Naive thymus-derived CD4-positive, alpha-beta T cell (primary cell): ENCODE data around the gene HS3ST3A1. TPM values are rescaled to one million over a fixed set of nuclear protein-coding genes. Genes with fewer than 3 reads are reported as not detected.

Experiments used
- ATAC-seq: fragments of 150-1000 bp; cut with Tn5 transposase; 2 replicates; pipeline ENCODE4 v1.10.0; 2021; ENCODE audit warnings: mild to moderate bottlenecking, moderate library complexity
- CTCF ChIA-PET: fragments of 350-600 bp; sonication (Branson Sonifier 250); formaldehyde crosslinking; loops from one replicate; lab custom pipeline; 2021; ENCODE audit warnings: antibody characterized with exemption; lab: Charles Lee
- POLR2A ChIA-PET: fragments of 350-600 bp; sonication (Branson Sonifier 250); formaldehyde crosslinking; loops from one replicate; lab custom pipeline; 2021; ENCODE audit warnings: antibody characterized with exemption, inconsistent platforms; lab: Charles Lee
- DNase-seq, 9 donors: peaks; one replicate each; pipeline versions ENCODE4 v3.0.0 to v3.0.0-alpha.2; 2020 to 2022; ENCODE audit warnings: mixed read lengths in 1 of 9
- H3K27ac ChIP-seq: one replicate; pipeline ENCODE4 v1.7.0; 2013; ENCODE audit warnings: mild to moderate bottlenecking, low read depth, low read length, moderate library complexity
- H3K27me3 ChIP-seq, 2 donors: one replicate each; pipeline ENCODE4 v1.7.0; 2013; ENCODE audit warnings: low read length in 2 of 2, mild to moderate bottlenecking in 2 of 2, moderate library complexity in 2 of 2; ENCODE audit not compliant: control insufficient read depth in 2 of 2, insufficient read depth in 2 of 2
- H3K36me3 ChIP-seq, 3 experiments: 1 replicate in 2 of 3; 2 replicates in 1 of 3; pipeline ENCODE4 v1.7.0; 2013; ENCODE audit warnings: low read length in 3 of 3, mild to moderate bottlenecking in 3 of 3, moderate library complexity in 1 of 3; ENCODE audit not compliant: insufficient read depth in 3 of 3, control insufficient read depth in 2 of 3
- H3K4me1 ChIP-seq, 2 donors: one replicate each; pipeline ENCODE4 v1.7.0; 2013; ENCODE audit warnings: low read length in 2 of 2, mild to moderate bottlenecking in 2 of 2, moderate library complexity in 1 of 2; ENCODE audit not compliant: control insufficient read depth in 2 of 2, insufficient read depth in 2 of 2
- H3K4me3 ChIP-seq: 2 replicates; pipeline ENCODE4 v1.7.0; 2013; ENCODE audit warnings: mild to moderate bottlenecking, low read length
- H3K9me3 ChIP-seq, 3 experiments: 1 replicate in 2 of 3; 2 replicates in 1 of 3; pipeline ENCODE4 v1.7.0; 2013; ENCODE audit warnings: low read length in 3 of 3; ENCODE audit not compliant: control insufficient read depth in 2 of 3
- H3K27ac Mint-ChIP-seq, 9 donors: one replicate each; pipeline ENCODE4 v1.8.0; 2020 to 2022; ENCODE audit warnings: mixed read lengths in 9 of 9, mild to moderate bottlenecking in 8 of 9, moderate library complexity in 5 of 9, inconsistent platforms in 2 of 9
- H3K27me3 Mint-ChIP-seq, 5 donors: one replicate each; pipeline ENCODE4 v1.8.0; 2021 to 2022; ENCODE audit warnings: mixed read lengths in 5 of 5, mild to moderate bottlenecking in 1 of 5
- H3K36me3 Mint-ChIP-seq, 5 donors: one replicate each; pipeline ENCODE4 v1.8.0; 2020 to 2022; ENCODE audit warnings: mixed read lengths in 5 of 5, mild to moderate bottlenecking in 3 of 5, inconsistent platforms in 1 of 5
- H3K4me1 Mint-ChIP-seq, 7 donors: one replicate each; pipeline ENCODE4 v1.8.0; 2020 to 2022; ENCODE audit warnings: mixed read lengths in 7 of 7, mild to moderate bottlenecking in 3 of 7, inconsistent platforms in 1 of 7
- H3K4me3 Mint-ChIP-seq, 10 donors: one replicate each; pipeline ENCODE4 v1.8.0; 2020 to 2022; ENCODE audit warnings: mild to moderate bottlenecking in 10 of 10, mixed read lengths in 10 of 10, moderate library complexity in 6 of 10, inconsistent platforms in 2 of 10
- H3K9me3 Mint-ChIP-seq, 11 donors: one replicate each; pipeline ENCODE4 v1.8.0; 2020 to 2022; ENCODE audit warnings: mixed read lengths in 11 of 11, mild to moderate bottlenecking in 4 of 11, inconsistent platforms in 1 of 11, moderate library complexity in 1 of 11
- intact Hi-C, 2 donors: fragments of 100-400 bp; cut with micrococcal nuclease; formaldehyde crosslinking; loops; one replicate each; pipeline ENCODE4 v1.15.1; 2023
- polyA plus RNA-seq, 2 donors: library from polyadenylated mRNA; unstranded; fragments of 300-500 nt; fragmentation: Illumina TruSeq; gene quantifications; one replicate each; pipeline ENCODE4 v1.2.3, GENCODE V29; 2021
- total RNA-seq, 6 experiments: library from RNA in 5 of 6; stranded (reverse) in 5 of 6; gene quantifications; 1 replicate in 5 of 6; 2 replicates in 1 of 6; pipeline ENCODE4 v1.2.3 and lab custom pipeline; 2021 to 2026

HS3ST3A1 gene
- total and polyA plus RNA-seq, 7 experiments from 2014 or later: 0.87 to 4.2 (median 3.6) TPM; not detected in 2

GRCh38 chr17:13642188-13642587, 40.5 kb upstream of the HS3ST3A1 start:
- no peaks in the 10 kb centered on the region for H3K9me3 Mint-ChIP-seq
- H3K4me3 ChIP-seq: no peak overlapping the region
- intact Hi-C loops: no loop called here
- H3K27ac ChIP-seq: no peak overlapping the region
- no peak for ATAC-seq
- CTCF ChIA-PET: no interaction called here
- POLR2A ChIA-PET: no interaction called here
- H3K9me3 ChIP-seq: no peaks in the 10 kb centered on the region
- DNase-seq: no peak
- H3K36me3 Mint-ChIP-seq: no peaks in the 10 kb centered on the region
- peaks cover 0 to 15% (median 6%) of the 10 kb centered on the region in 5 donors for H3K27me3 Mint-ChIP-seq
- H3K27ac Mint-ChIP-seq: peak overlapping the region in 1 of 9 donors; percentile 37
- H3K4me3 Mint-ChIP-seq: no peak overlapping the region
- no peaks in the 10 kb centered on the region for H3K4me1 ChIP-seq
- H3K4me1 Mint-ChIP-seq: no peaks in the 10 kb centered on the region
- H3K36me3 ChIP-seq: no peaks in the 10 kb centered on the region
- H3K27me3 ChIP-seq: no peaks in the 10 kb centered on the region

GRCh38 chr17:13640551-13640950, 38.8 kb upstream of the HS3ST3A1 start:
- Histone ChIP-seq H3K9me3 (no peaks in the 10 kb centered on the region), H3K4me1 (no peaks in the 10 kb centered on the region), H3K27me3 (no peaks in the 10 kb centered on the region), H3K27ac (no peak overlapping the region), H3K36me3 (no peaks in the 10 kb centered on the region), H3K4me3 (no peak overlapping the region)
- ChIA-PET POLR2A (no interaction called here), CTCF (no interaction called here)
- H3K27ac Mint-ChIP-seq: no peak overlapping the region
- no peaks in the 10 kb centered on the region for H3K36me3 Mint-ChIP-seq
- H3K27me3 Mint-ChIP-seq: peaks cover 0 to 15% (median 6%) of the 10 kb centered on the region in 5 donors
- intact Hi-C loops: no loop called here
- ATAC-seq (no peak), DNase-seq (no peak)
- no peak overlapping the region for H3K4me3 Mint-ChIP-seq
- H3K9me3 Mint-ChIP-seq: no peaks in the 10 kb centered on the region
- peaks cover 0 to under 1% (median 0%) of the 10 kb centered on the region in 7 donors for H3K4me1 Mint-ChIP-seq

GRCh38 chr17:13638855-13639458, 37.2 kb upstream of the HS3ST3A1 start:
- H3K36me3 Mint-ChIP-seq: no peaks in the 10 kb centered on the region
- DNase-seq: no peak

GRCh38 chr17:13636951-13637350, 35.2 kb upstream of the HS3ST3A1 start:
- no peaks in the 10 kb centered on the region for H3K36me3 ChIP-seq
- CTCF ChIA-PET: no interaction called here
- no peaks in the 10 kb centered on the region for H3K27me3 ChIP-seq
- no peaks in the 10 kb centered on the region for H3K9me3 ChIP-seq
- POLR2A ChIA-PET: no interaction called here
- H3K4me3 ChIP-seq: no peak overlapping the region
- no peak overlapping the region for H3K27ac ChIP-seq
- DNase-seq (no peak), ATAC-seq (no peak)
- no peaks in the 10 kb centered on the region for H3K4me1 ChIP-seq
- intact Hi-C loops: no loop called here
- no peak overlapping the region for H3K27ac Mint-ChIP-seq
- no peak overlapping the region for H3K4me3 Mint-ChIP-seq
- H3K27me3 Mint-ChIP-seq: peaks cover 0 to 21% (median 6%) of the 10 kb centered on the region in 5 donors
- no peaks in the 10 kb centered on the region for H3K36me3 Mint-ChIP-seq
- H3K4me1 Mint-ChIP-seq: peaks cover 0 to 1% (median 0%) of the 10 kb centered on the region in 7 donors
- H3K9me3 Mint-ChIP-seq: no peaks in the 10 kb centered on the region

More at GRCh38 chr17:13638855-13639458, 37.2 kb upstream of the HS3ST3A1 start:
- no peak overlapping the region for H3K4me3 Mint-ChIP-seq
- Histone ChIP-seq H3K27me3 (no peaks in the 10 kb centered on the region), H3K36me3 (no peaks in the 10 kb centered on the region), H3K4me3 (no peak overlapping the region), H3K9me3 (no peaks in the 10 kb centered on the region), H3K4me1 (no peaks in the 10 kb centered on the region), H3K27ac (no peak overlapping the region)
- no peak overlapping the region for H3K27ac Mint-ChIP-seq
- ChIA-PET CTCF (no interaction called here), POLR2A (no interaction called here)
- H3K4me1 Mint-ChIP-seq: peaks cover 0 to 1% (median 0%) of the 10 kb centered on the region in 7 donors
- H3K27me3 Mint-ChIP-seq: peaks cover 0 to 20% (median 6%) of the 10 kb centered on the region in 5 donors
- intact Hi-C loops: no loop called here
- no peak for ATAC-seq
- no peaks in the 10 kb centered on the region for H3K9me3 Mint-ChIP-seq

- Mint-ChIP-seq H3K27me3 (peaks cover 0 to 14% (median 4%) of the 10 kb centered on the region in 5 donors), H3K36me3 (no peaks in the 10 kb centered on the region), H3K9me3 (no peaks in the 10 kb centered on the region), H3K4me3 (no peak overlapping the region), H3K27ac (no peak overlapping the region), H3K4me1 (peaks cover 0 to 1% (median 0%) of the 10 kb centered on the region in 7 donors)
- Histone ChIP-seq H3K36me3 (no peaks in the 10 kb centered on the region), H3K4me1 (no peaks in the 10 kb centered on the region), H3K27ac (no peak overlapping the region), H3K9me3 (no peaks in the 10 kb centered on the region), H3K27me3 (no peaks in the 10 kb centered on the region), H3K4me3 (no peak overlapping the region)
- intact Hi-C loops: no loop called here
- ATAC-seq (no peak), DNase-seq (no peak)
- CTCF ChIA-PET: no interaction called here
- POLR2A ChIA-PET: no interaction called here
These were observed 34.2 kb upstream of the HS3ST3A1 start for GRCh38 chr17:13635951-13636350.

- ChIA-PET POLR2A (no interaction called here), CTCF (no interaction called here)
- Mint-ChIP-seq H3K4me1 (peaks cover 0 to 1% (median 0%) of the 10 kb centered on the region in 7 donors), H3K4me3 (no peak overlapping the region), H3K9me3 (no peaks in the 10 kb centered on the region), H3K27me3 (peaks cover 0 to 14% (median 4%) of the 10 kb centered on the region in 5 donors), H3K27ac (no peak overlapping the region), H3K36me3 (no peaks in the 10 kb centered on the region)
- H3K27ac ChIP-seq: no peak overlapping the region
- no peaks in the 10 kb centered on the region for H3K4me1 ChIP-seq
- no peak overlapping the region for H3K4me3 ChIP-seq
- DNase-seq (no peak), ATAC-seq (no peak)
- no peaks in the 10 kb centered on the region for H3K27me3 ChIP-seq
- intact Hi-C loops: no loop called here
- H3K36me3 ChIP-seq: no peaks in the 10 kb centered on the region
- H3K9me3 ChIP-seq: no peaks in the 10 kb centered on the region
These were observed 32.3 kb upstream of the HS3ST3A1 start for GRCh38 chr17:13634021-13634420.

- H3K9me3 Mint-ChIP-seq: no peaks in the 10 kb centered on the region
These were observed 29.8 kb upstream of the HS3ST3A1 start for GRCh38 chr17:13631529-13631928.

More at GRCh38 chr17:13631529-13631928, 29.8 kb upstream of the HS3ST3A1 start:
- Histone ChIP-seq H3K27me3 (no peaks in the 10 kb centered on the region), H3K4me1 (no peaks in the 10 kb centered on the region), H3K36me3 (no peaks in the 10 kb centered on the region), H3K9me3 (no peaks in the 10 kb centered on the region), H3K4me3 (no peak overlapping the region), H3K27ac (no peak overlapping the region)
- Mint-ChIP-seq H3K4me1 (peaks cover 0 to 1% (median 0%) of the 10 kb centered on the region in 7 donors), H3K4me3 (no peak overlapping the region), H3K36me3 (no peaks in the 10 kb centered on the region), H3K27ac (no peak overlapping the region), H3K27me3 (peaks cover 0 to 20% (median 13%) of the 10 kb centered on the region in 5 donors)
- no peak for ATAC-seq
- ChIA-PET CTCF (no interaction called here), POLR2A (no interaction called here)
- intact Hi-C loops: no loop called here
- DNase-seq: no peak
